ENCODE data around the gene POFUT1.

POFUT1 gene

GRCh38 chr20:32159766-32160221, 47.9 kb upstream of the POFUT1 start:
- whole genome bisulfite sequencing, 2 donors (ENCODE audit: extremely low coverage in 2 of 2, insufficient read length in 2 of 2, insufficient replicate concordance in 1 of 2), result no CpG with 5 or more reads among the region's 5 CpGs

DNA sequence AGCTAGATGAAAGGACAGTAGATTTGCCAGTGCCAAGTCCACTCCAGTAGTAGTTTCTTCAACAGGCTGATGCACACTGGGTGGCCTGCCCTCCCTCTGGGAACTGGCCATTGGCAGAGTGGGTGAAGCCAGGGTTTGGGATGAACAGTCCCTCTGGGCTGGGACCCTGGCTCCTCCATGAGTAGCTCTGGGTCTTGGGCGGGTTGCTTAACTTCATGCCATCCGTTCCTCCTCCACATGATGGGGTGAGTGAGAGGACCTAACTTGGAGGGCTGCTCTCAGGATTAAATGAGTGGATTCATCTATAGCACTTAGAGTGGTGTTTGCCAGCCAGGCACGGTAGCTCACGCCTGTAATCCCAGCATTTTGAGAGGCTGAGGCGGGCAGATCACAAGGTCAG, 47.3 kb upstream of the POFUT1 start:
- no peak overlapping the region for H3K18ac ChIP-seq (ENCODE audit: low read length)
- WGBS, 2 donors (ENCODE audit: extremely low coverage in 2 of 2, insufficient read length in 2 of 2, insufficient replicate concordance in 1 of 2), result no CpG with 5 or more reads among the region's 5 CpGs
- H3K27me3 ChIP-seq (ENCODE audit: control insufficient read depth in 3 of 3, insufficient read depth in 3 of 3, low read depth in 1 of 3, low read length in 3 of 3), result no peaks in the 10 kb centered on the region
- no peak overlapping the region for H2BK5ac ChIP-seq (ENCODE audit: low read length)
- H2BK15ac ChIP-seq (ENCODE audit: low read length), result no peak overlapping the region
- no peak overlapping the region for H3K9ac ChIP-seq (ENCODE audit: low read depth, low read length, poor library complexity)
- H2AFZ ChIP-seq (ENCODE audit: low read length), result no peak overlapping the region
- H3K36me3 ChIP-seq (replicated peaks in 1 of 2; ENCODE audit: control insufficient read depth in 2 of 2, insufficient read depth in 2 of 2, low read length in 2 of 2), result peaks cover 48 to 88% of the 10 kb centered on the region in 2 donors
- no peak overlapping the region for H3K23ac ChIP-seq (ENCODE audit: low read depth, low read length, poor library complexity)
- H3K4me2 ChIP-seq (ENCODE audit: insufficient read depth, low read length, poor library complexity, severe bottlenecking), result no peak overlapping the region
- H2BK120ac ChIP-seq (ENCODE audit: low read depth, low read length), result no peak overlapping the region
- H2AK5ac ChIP-seq (ENCODE audit: low read depth, low read length), result no peak overlapping the region
- DNase-seq (ENCODE audit: low spot score), result no peak
- H3K4ac ChIP-seq (ENCODE audit: low read length), result no peak overlapping the region
- H3K9me3 ChIP-seq (replicated peaks in 1 of 2; ENCODE audit: control insufficient read depth in 2 of 2, insufficient read depth in 1 of 2, low read depth in 1 of 2, low read length in 2 of 2), result no peaks in the 10 kb centered on the region
- peaks cover 0 to 2% of the 10 kb centered on the region in 2 donors for H3K4me1 ChIP-seq (ENCODE audit: control insufficient read depth in 2 of 2, insufficient read depth in 1 of 2, low read depth in 1 of 2, low read length in 2 of 2)
- no peak overlapping the region for H3K14ac ChIP-seq (ENCODE audit: low read length)
- H3K27ac ChIP-seq (replicated peaks; ENCODE audit: low read length), result no peak overlapping the region
- no peak overlapping the region for H3K4me3 ChIP-seq (ENCODE audit: low read length in 2 of 2)
- no peak overlapping the region for H4K91ac ChIP-seq (ENCODE audit: low read depth, low read length, poor library complexity)
- H4K8ac ChIP-seq (ENCODE audit: low read depth, low read length), result no peak overlapping the region
- no peaks in the 10 kb centered on the region for H3K79me1 ChIP-seq (ENCODE audit: low read depth, low read length)
- no peak overlapping the region for H2BK12ac ChIP-seq (ENCODE audit: low read length)

More at GRCh38 chr20:32159766-32160221, 47.9 kb upstream of the POFUT1 start:
- peak overlapping the region; percentile 22 for H3K23ac ChIP-seq (ENCODE audit: low read depth, low read length, poor library complexity)
- H3K27me3 ChIP-seq (ENCODE audit: control insufficient read depth in 3 of 3, insufficient read depth in 3 of 3, low read depth in 1 of 3, low read length in 3 of 3), result no peaks in the 10 kb centered on the region
- H3K36me3 ChIP-seq (replicated peaks in 1 of 2; ENCODE audit: control insufficient read depth in 2 of 2, insufficient read depth in 2 of 2, low read length in 2 of 2), result peaks cover 44 to 88% of the 10 kb centered on the region in 2 donors
- H3K14ac ChIP-seq (ENCODE audit: low read length), result no peak overlapping the region
- no peak overlapping the region for H2BK12ac ChIP-seq (ENCODE audit: low read length)
- no peak overlapping the region for H3K18ac ChIP-seq (ENCODE audit: low read length)
- no peak overlapping the region for H4K8ac ChIP-seq (ENCODE audit: low read depth, low read length)
- no peak overlapping the region for H3K4ac ChIP-seq (ENCODE audit: low read length)
- H3K27ac ChIP-seq (replicated peaks; ENCODE audit: low read length), result no peak overlapping the region
- H3K79me1 ChIP-seq (ENCODE audit: low read depth, low read length), result no peaks in the 10 kb centered on the region
- no peaks in the 10 kb centered on the region for H3K9me3 ChIP-seq (replicated peaks in 1 of 2; ENCODE audit: control insufficient read depth in 2 of 2, insufficient read depth in 1 of 2, low read depth in 1 of 2, low read length in 2 of 2)
- H2BK120ac ChIP-seq (ENCODE audit: low read depth, low read length), result no peak overlapping the region
- H3K9ac ChIP-seq (ENCODE audit: low read depth, low read length, poor library complexity), result no peak overlapping the region
- DNase-seq (ENCODE audit: low spot score), result no peak
- H2BK5ac ChIP-seq (ENCODE audit: low read length), result no peak overlapping the region
- no peak overlapping the region for H2BK15ac ChIP-seq (ENCODE audit: low read length)
- H2AK5ac ChIP-seq (ENCODE audit: low read depth, low read length), result no peak overlapping the region
- H2AFZ ChIP-seq (ENCODE audit: low read length), result no peak overlapping the region
- H3K4me3 ChIP-seq (ENCODE audit: low read length in 2 of 2), result no peak overlapping the region
- H3K4me2 ChIP-seq (ENCODE audit: insufficient read depth, low read length, poor library complexity, severe bottlenecking), result no peak overlapping the region
- H4K91ac ChIP-seq (ENCODE audit: low read depth, low read length, poor library complexity), result no peak overlapping the region
- H3K4me1 ChIP-seq (ENCODE audit: control insufficient read depth in 2 of 2, insufficient read depth in 1 of 2, low read depth in 1 of 2, low read length in 2 of 2), result peaks cover 0 to 5% of the 10 kb centered on the region in 2 donors

DNA sequence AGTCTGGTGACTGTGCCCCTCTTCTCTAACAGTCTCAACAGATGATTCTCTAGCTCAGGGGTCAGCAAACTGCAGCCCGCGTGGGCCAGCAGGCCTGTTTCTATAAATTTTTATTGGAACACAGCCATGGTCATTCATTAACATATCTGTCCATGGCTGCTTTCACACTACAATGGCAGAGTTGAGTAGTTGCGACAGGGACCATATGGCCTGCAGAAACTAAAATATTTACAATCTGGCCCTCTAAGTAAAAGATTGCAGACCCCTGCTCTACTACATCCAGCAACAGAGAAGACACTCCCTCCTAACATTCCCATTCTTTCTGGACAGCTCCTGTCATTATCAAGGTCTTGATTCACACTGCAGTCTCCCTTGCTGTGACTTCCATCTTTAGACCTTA, 45.3 kb upstream of the POFUT1 start:
- no peak overlapping the region for H2BK15ac ChIP-seq (ENCODE audit: low read length)
- H2BK5ac ChIP-seq (ENCODE audit: low read length), result no peak overlapping the region
- no peak overlapping the region for H3K14ac ChIP-seq (ENCODE audit: low read length)
- no peaks in the 10 kb centered on the region for H3K4me1 ChIP-seq (ENCODE audit: control insufficient read depth in 2 of 2, insufficient read depth in 1 of 2, low read depth in 1 of 2, low read length in 2 of 2)
- no peak overlapping the region for H4K8ac ChIP-seq (ENCODE audit: low read depth, low read length)
- no peak overlapping the region for H4K91ac ChIP-seq (ENCODE audit: low read depth, low read length, poor library complexity)
- no peaks in the 10 kb centered on the region for H3K27me3 ChIP-seq (ENCODE audit: control insufficient read depth in 3 of 3, insufficient read depth in 3 of 3, low read depth in 1 of 3, low read length in 3 of 3)
- no CpG with 5 or more reads among the region's 3 CpGs for WGBS, 2 donors (ENCODE audit: extremely low coverage in 2 of 2, insufficient read length in 2 of 2, insufficient replicate concordance in 1 of 2)
- no peaks in the 10 kb centered on the region for H3K79me1 ChIP-seq (ENCODE audit: low read depth, low read length)
- H3K9me3 ChIP-seq (replicated peaks in 1 of 2; ENCODE audit: control insufficient read depth in 2 of 2, insufficient read depth in 1 of 2, low read depth in 1 of 2, low read length in 2 of 2), result no peaks in the 10 kb centered on the region
- H3K4ac ChIP-seq (ENCODE audit: low read length), result no peak overlapping the region
- H2AK5ac ChIP-seq (ENCODE audit: low read depth, low read length), result no peak overlapping the region
- no peak overlapping the region for H3K4me3 ChIP-seq (ENCODE audit: low read length in 2 of 2)
- H3K27ac ChIP-seq (replicated peaks; ENCODE audit: low read length), result no peak overlapping the region
- peaks cover 56 to 91% of the 10 kb centered on the region in 2 donors for H3K36me3 ChIP-seq (replicated peaks in 1 of 2; ENCODE audit: control insufficient read depth in 2 of 2, insufficient read depth in 2 of 2, low read length in 2 of 2)
- no peak overlapping the region for H3K23ac ChIP-seq (ENCODE audit: low read depth, low read length, poor library complexity)
- H3K9ac ChIP-seq (ENCODE audit: low read depth, low read length, poor library complexity), result no peak overlapping the region
- H3K18ac ChIP-seq (ENCODE audit: low read length), result no peak overlapping the region
- H2AFZ ChIP-seq (ENCODE audit: low read length), result no peak overlapping the region
- no peak overlapping the region for H3K4me2 ChIP-seq (ENCODE audit: insufficient read depth, low read length, poor library complexity, severe bottlenecking)
- no peak overlapping the region for H2BK12ac ChIP-seq (ENCODE audit: low read length)
- no peak for DNase-seq (ENCODE audit: low spot score)
- H2BK120ac ChIP-seq (ENCODE audit: low read depth, low read length), result no peak overlapping the region

- no peak for DNase-seq (ENCODE audit: low spot score)
- Histone ChIP-seq H3K79me1 (ENCODE audit: low read depth, low read length) (no peaks in the 10 kb centered on the region), H3K4me2 (ENCODE audit: insufficient read depth, low read length, poor library complexity, severe bottlenecking) (no peak overlapping the region), H3K27ac (replicated peaks; ENCODE audit: low read length) (no peak overlapping the region), H2AFZ (ENCODE audit: low read length) (no peak overlapping the region), H3K9ac (ENCODE audit: low read depth, low read length, poor library complexity) (no peak overlapping the region), H3K18ac (ENCODE audit: low read length) (no peak overlapping the region), H4K91ac (ENCODE audit: low read depth, low read length, poor library complexity) (no peak overlapping the region), H4K8ac (ENCODE audit: low read depth, low read length) (no peak overlapping the region), H2AK5ac (ENCODE audit: low read depth, low read length) (no peak overlapping the region), H3K36me3 (replicated peaks in 1 of 2; ENCODE audit: control insufficient read depth in 2 of 2, insufficient read depth in 2 of 2, low read length in 2 of 2) (peaks cover 45 to 80% of the 10 kb centered on the region in 2 donors), H2BK120ac (ENCODE audit: low read depth, low read length) (no peak overlapping the region), H3K27me3 (ENCODE audit: control insufficient read depth in 3 of 3, insufficient read depth in 3 of 3, low read depth in 1 of 3, low read length in 3 of 3) (no peaks in the 10 kb centered on the region), H2BK15ac (ENCODE audit: low read length) (no peak overlapping the region), H2BK5ac (ENCODE audit: low read length) (no peak overlapping the region), H3K14ac (ENCODE audit: low read length) (no peak overlapping the region), H2BK12ac (ENCODE audit: low read length) (no peak overlapping the region), H3K9me3 (replicated peaks in 1 of 2; ENCODE audit: control insufficient read depth in 2 of 2, insufficient read depth in 1 of 2, low read depth in 1 of 2, low read length in 2 of 2) (no peaks in the 10 kb centered on the region), H3K23ac (ENCODE audit: low read depth, low read length, poor library complexity) (no peak overlapping the region), H3K4me1 (ENCODE audit: control insufficient read depth in 2 of 2, insufficient read depth in 1 of 2, low read depth in 1 of 2, low read length in 2 of 2) (peaks cover 5 to 9% of the 10 kb centered on the region in 2 donors), H3K4ac (ENCODE audit: low read length) (no peak overlapping the region), H3K4me3 (ENCODE audit: low read length in 2 of 2) (no peak overlapping the region)
- no CpG with 5 or more reads among the region's 5 CpGs for WGBS, 2 donors (ENCODE audit: extremely low coverage in 2 of 2, insufficient read length in 2 of 2, insufficient replicate concordance in 1 of 2)
Observed at GRCh38 chr20:32163951-32164350, 43.7 kb upstream of the POFUT1 start.
